ENCODE measurements around the gene GLS.
A peak's percentile ranks its signal among the peaks of the same experiment; 100 is the strongest.
"Not testable (repeated sequence)": the region's sequence is repeated elsewhere in the genome, so short reads cannot be mapped to it uniquely, and the experiment has no call there.

The GLS gene

DNA sequence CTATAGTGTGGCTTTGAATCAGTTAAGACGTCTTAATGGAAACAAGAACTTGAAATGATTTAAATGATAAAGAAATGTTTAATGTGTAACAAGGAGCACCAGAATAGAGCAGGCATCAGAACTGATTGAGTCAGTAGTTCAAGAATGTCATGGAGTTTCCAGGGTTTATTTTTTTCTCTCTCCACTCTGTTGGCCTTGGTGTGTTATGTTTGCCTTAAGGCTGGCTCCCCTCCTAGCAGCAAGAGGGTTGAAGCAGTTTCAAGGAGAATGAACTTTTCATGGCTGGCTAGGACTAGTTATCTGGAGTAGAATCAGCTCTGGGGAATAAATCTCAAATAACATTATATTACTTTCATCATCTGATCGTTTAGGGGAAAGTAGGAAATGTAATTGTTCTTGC, 13.4 kb upstream of the GLS start:
- H2BK120ac ChIP-seq (ENCODE audit: low read depth, low read length), result no peak overlapping the region
- no peak overlapping the region for H3K23ac ChIP-seq (ENCODE audit: low read length in 2 of 2)
- H4K8ac ChIP-seq (ENCODE audit: low read length), result no peak overlapping the region
- no peak overlapping the region for H2BK15ac ChIP-seq (ENCODE audit: low read depth, poor library complexity, severe bottlenecking)
- H3K9ac ChIP-seq (ENCODE audit: low read length), result peak overlapping the region; percentile 40
- H3K18ac ChIP-seq (ENCODE audit: low read depth in 1 of 2, low read length in 2 of 2), result no peak overlapping the region
- no peaks in the 10 kb centered on the region for H3K36me3 ChIP-seq (ENCODE audit: control insufficient read depth in 1 of 2, insufficient read depth in 2 of 2, low read depth in 1 of 2, low read length in 2 of 2)
- H3K27ac ChIP-seq (ENCODE audit: low read length, poor library complexity, severe bottlenecking), result peak overlapping the region; percentile 69
- peak; percentile 58 for DNase-seq
- no peak overlapping the region for H3K14ac ChIP-seq (ENCODE audit: low read length in 2 of 2)
- H3K4me1 ChIP-seq (ENCODE audit: control insufficient read depth, insufficient read depth, low read depth, low read length), result peaks cover 2% of the 10 kb centered on the region
- no peaks in the 10 kb centered on the region for H3K27me3 ChIP-seq (ENCODE audit: control insufficient read depth in 1 of 2, insufficient read depth in 1 of 2, low read length in 2 of 2)
- peaks cover 1% of the 10 kb centered on the region for H3K79me1 ChIP-seq (replicated peaks; ENCODE audit: low read length, poor library complexity, severe bottlenecking)
- H3K9me3 ChIP-seq (ENCODE audit: control insufficient read depth, low read length), result no peaks in the 10 kb centered on the region
- 71% methylated on average over 1 of the region's 2 CpGs for WGBS
- no peak overlapping the region for H3K4ac ChIP-seq (ENCODE audit: low read depth in 1 of 2, low read length in 2 of 2)
- no peak overlapping the region for H3K4me2 ChIP-seq (ENCODE audit: low read length, poor library complexity, severe bottlenecking)
- no peak overlapping the region for H2AK5ac ChIP-seq (ENCODE audit: low read length, severe bottlenecking)
- H2AFZ ChIP-seq (ENCODE audit: low read depth, low read length), result no peak overlapping the region
- no peak overlapping the region for H4K91ac ChIP-seq (ENCODE audit: low read length)
- no peak overlapping the region for H3K4me3 ChIP-seq (ENCODE audit: insufficient read depth in 1 of 2, low read depth in 1 of 2, low read length in 2 of 2)
- H2BK12ac ChIP-seq (ENCODE audit: low read length in 2 of 2), result no peak overlapping the region
- H2BK5ac ChIP-seq (ENCODE audit: low read depth, low read length, poor library complexity, severe bottlenecking), result no peak overlapping the region

DNA sequence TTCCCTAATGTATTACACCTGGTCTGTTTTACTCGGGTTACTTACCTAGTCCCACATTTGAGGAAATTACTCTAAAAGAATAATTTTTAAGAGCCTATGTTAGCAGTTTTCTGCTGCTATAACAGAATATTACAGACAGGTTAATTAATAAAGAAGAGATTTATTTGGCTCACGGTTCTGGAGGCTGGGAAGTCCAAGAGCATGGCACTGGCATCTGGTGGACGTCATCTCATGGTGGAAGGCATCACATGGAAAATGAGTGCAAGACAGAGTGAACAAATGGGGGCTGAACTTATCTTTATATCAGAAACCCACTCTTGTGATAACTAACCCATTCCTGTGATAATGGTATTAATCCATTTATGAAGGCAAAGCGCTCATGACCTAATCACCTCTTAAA, 12.8 kb upstream of the GLS start:
- Histone ChIP-seq H2BK5ac (ENCODE audit: low read depth, low read length, poor library complexity, severe bottlenecking) (no peak overlapping the region), H3K18ac (ENCODE audit: low read depth in 1 of 2, low read length in 2 of 2) (no peak overlapping the region), H3K4me3 (ENCODE audit: insufficient read depth in 1 of 2, low read depth in 1 of 2, low read length in 2 of 2) (no peak overlapping the region), H3K4me2 (ENCODE audit: low read length, poor library complexity, severe bottlenecking) (no peak overlapping the region), H3K36me3 (ENCODE audit: control insufficient read depth in 1 of 2, insufficient read depth in 2 of 2, low read depth in 1 of 2, low read length in 2 of 2) (no peaks in the 10 kb centered on the region), H2BK12ac (ENCODE audit: low read length in 2 of 2) (no peak overlapping the region), H3K79me1 (replicated peaks; ENCODE audit: low read length, poor library complexity, severe bottlenecking) (peaks cover 1% of the 10 kb centered on the region), H3K27ac (ENCODE audit: low read length, poor library complexity, severe bottlenecking) (peak overlapping the region; percentile 79), H3K4ac (ENCODE audit: low read depth in 1 of 2, low read length in 2 of 2) (no peak overlapping the region), H3K23ac (ENCODE audit: low read length in 2 of 2) (no peak overlapping the region), H4K91ac (ENCODE audit: low read length) (no peak overlapping the region), H2BK120ac (ENCODE audit: low read depth, low read length) (no peak overlapping the region), H3K27me3 (ENCODE audit: control insufficient read depth in 1 of 2, insufficient read depth in 1 of 2, low read length in 2 of 2) (no peaks in the 10 kb centered on the region), H3K4me1 (ENCODE audit: control insufficient read depth, insufficient read depth, low read depth, low read length) (peaks cover 2% of the 10 kb centered on the region), H2AFZ (ENCODE audit: low read depth, low read length) (no peak overlapping the region), H2BK15ac (ENCODE audit: low read depth, poor library complexity, severe bottlenecking) (no peak overlapping the region), H2AK5ac (ENCODE audit: low read length, severe bottlenecking) (no peak overlapping the region), H3K9me3 (ENCODE audit: control insufficient read depth, low read length) (no peaks in the 10 kb centered on the region), H3K9ac (ENCODE audit: low read length) (no peak overlapping the region), H4K8ac (ENCODE audit: low read length) (no peak overlapping the region), H3K14ac (ENCODE audit: low read length in 2 of 2) (no peak overlapping the region)
- WGBS, result 88% methylated on average over 3 of the region's 4 CpGs
- no peak for DNase-seq

DNA sequence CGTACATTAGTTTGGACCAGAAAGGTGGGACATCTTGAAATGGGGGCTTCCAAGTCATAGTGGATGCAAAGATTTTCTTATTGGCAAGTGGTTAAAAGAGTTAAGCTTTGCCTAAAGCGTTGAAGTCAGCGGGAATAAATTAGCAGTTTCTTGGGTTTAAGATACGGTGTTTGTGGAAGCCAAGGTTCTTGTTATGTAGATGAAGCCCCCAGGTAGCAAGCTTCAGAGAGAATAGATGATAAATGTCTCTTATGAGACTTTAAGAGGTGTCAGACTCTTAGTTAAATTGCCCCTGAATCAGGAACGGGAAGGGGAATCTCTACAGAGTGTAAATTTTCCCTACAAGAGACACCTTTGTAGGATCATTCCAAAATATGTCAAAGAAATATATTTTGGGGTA, 10.9 kb upstream of the GLS start:
- Histone ChIP-seq H3K4me1 (ENCODE audit: control insufficient read depth, insufficient read depth, low read depth, low read length) (no peaks in the 10 kb centered on the region), H3K4me2 (ENCODE audit: low read length, poor library complexity, severe bottlenecking) (no peak overlapping the region), H2BK5ac (ENCODE audit: low read depth, low read length, poor library complexity, severe bottlenecking) (no peak overlapping the region), H3K4ac (ENCODE audit: low read depth in 1 of 2, low read length in 2 of 2) (no peak overlapping the region), H3K14ac (ENCODE audit: low read length in 2 of 2) (no peak overlapping the region), H2BK15ac (ENCODE audit: low read depth, poor library complexity, severe bottlenecking) (no peak overlapping the region), H3K4me3 (ENCODE audit: insufficient read depth in 1 of 2, low read depth in 1 of 2, low read length in 2 of 2) (no peak overlapping the region), H3K27me3 (ENCODE audit: control insufficient read depth in 1 of 2, insufficient read depth in 1 of 2, low read length in 2 of 2) (no peaks in the 10 kb centered on the region), H3K9me3 (ENCODE audit: control insufficient read depth, low read length) (no peaks in the 10 kb centered on the region), H4K91ac (ENCODE audit: low read length) (no peak overlapping the region), H3K27ac (ENCODE audit: low read length, poor library complexity, severe bottlenecking) (no peak overlapping the region), H2AK5ac (ENCODE audit: low read length, severe bottlenecking) (no peak overlapping the region), H3K23ac (ENCODE audit: low read length in 2 of 2) (no peak overlapping the region), H3K36me3 (ENCODE audit: control insufficient read depth in 1 of 2, insufficient read depth in 2 of 2, low read depth in 1 of 2, low read length in 2 of 2) (no peaks in the 10 kb centered on the region), H2BK120ac (ENCODE audit: low read depth, low read length) (no peak overlapping the region), H2BK12ac (ENCODE audit: low read length in 2 of 2) (no peak overlapping the region), H3K18ac (ENCODE audit: low read depth in 1 of 2, low read length in 2 of 2) (no peak overlapping the region), H3K79me1 (replicated peaks; ENCODE audit: low read length, poor library complexity, severe bottlenecking) (peaks cover 1% of the 10 kb centered on the region), H4K8ac (ENCODE audit: low read length) (no peak overlapping the region), H3K9ac (ENCODE audit: low read length) (no peak overlapping the region), H2AFZ (ENCODE audit: low read depth, low read length) (no peak overlapping the region)
- DNase-seq, result no peak
- 61% methylated on average over 4 of the region's 5 CpGs for WGBS

DNA sequence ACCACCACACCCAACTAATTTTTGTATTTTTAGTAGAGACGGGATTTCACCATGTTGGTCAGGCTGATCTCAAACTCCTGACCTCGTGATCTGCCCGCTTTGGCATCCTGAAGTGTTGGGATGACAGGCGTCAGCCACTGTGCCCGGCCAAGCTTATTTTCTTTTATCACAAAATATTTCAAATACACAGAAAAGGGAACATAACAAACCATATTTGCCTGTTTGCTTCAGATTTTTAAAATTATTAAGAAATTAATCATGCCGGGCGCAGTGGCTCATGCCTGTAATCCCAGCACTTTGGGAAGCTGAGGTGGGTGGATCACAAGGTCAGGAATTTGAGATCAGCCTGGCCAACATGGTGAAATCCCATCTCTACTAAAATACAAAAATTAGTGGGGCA, 7.2 kb upstream of the GLS start:
- H3K4me3 ChIP-seq (ENCODE audit: insufficient read depth in 1 of 2, low read depth in 1 of 2, low read length in 2 of 2); H3K79me1 ChIP-seq (replicated peaks; ENCODE audit: low read length, poor library complexity, severe bottlenecking); H2AK5ac ChIP-seq (ENCODE audit: low read length, severe bottlenecking); H3K18ac ChIP-seq (ENCODE audit: low read depth in 1 of 2, low read length in 2 of 2); H3K23ac ChIP-seq (ENCODE audit: low read length in 2 of 2); H4K91ac ChIP-seq (ENCODE audit: low read length); H2BK15ac ChIP-seq (ENCODE audit: low read depth, poor library complexity, severe bottlenecking); H4K8ac ChIP-seq (ENCODE audit: low read length); H3K4ac ChIP-seq (ENCODE audit: low read depth in 1 of 2, low read length in 2 of 2); DNase-seq; H3K4me2 ChIP-seq (ENCODE audit: low read length, poor library complexity, severe bottlenecking); H3K36me3 ChIP-seq (ENCODE audit: control insufficient read depth in 1 of 2, insufficient read depth in 2 of 2, low read depth in 1 of 2, low read length in 2 of 2); H3K27ac ChIP-seq (ENCODE audit: low read length, poor library complexity, severe bottlenecking); H3K9me3 ChIP-seq (ENCODE audit: control insufficient read depth, low read length); H3K27me3 ChIP-seq (ENCODE audit: control insufficient read depth in 1 of 2, insufficient read depth in 1 of 2, low read length in 2 of 2); H3K14ac ChIP-seq (ENCODE audit: low read length in 2 of 2); H2BK5ac ChIP-seq (ENCODE audit: low read depth, low read length, poor library complexity, severe bottlenecking); H3K9ac ChIP-seq (ENCODE audit: low read length); H2BK120ac ChIP-seq (ENCODE audit: low read depth, low read length); H2AFZ ChIP-seq (ENCODE audit: low read depth, low read length); H3K4me1 ChIP-seq (ENCODE audit: control insufficient read depth, insufficient read depth, low read depth, low read length); H2BK12ac ChIP-seq (ENCODE audit: low read length in 2 of 2): not testable (repeated sequence)
- 93% methylated on average over 5 of the region's 7 CpGs for WGBS

Data from mesenchymal stem cell (in vitro differentiated cells and primary cell).